ENCODE results near the gene LHX3.
"Not testable (repeated sequence)": the region's sequence is repeated elsewhere in the genome, so short reads cannot be mapped to it uniquely, and the experiment has no call there.

DNA sequence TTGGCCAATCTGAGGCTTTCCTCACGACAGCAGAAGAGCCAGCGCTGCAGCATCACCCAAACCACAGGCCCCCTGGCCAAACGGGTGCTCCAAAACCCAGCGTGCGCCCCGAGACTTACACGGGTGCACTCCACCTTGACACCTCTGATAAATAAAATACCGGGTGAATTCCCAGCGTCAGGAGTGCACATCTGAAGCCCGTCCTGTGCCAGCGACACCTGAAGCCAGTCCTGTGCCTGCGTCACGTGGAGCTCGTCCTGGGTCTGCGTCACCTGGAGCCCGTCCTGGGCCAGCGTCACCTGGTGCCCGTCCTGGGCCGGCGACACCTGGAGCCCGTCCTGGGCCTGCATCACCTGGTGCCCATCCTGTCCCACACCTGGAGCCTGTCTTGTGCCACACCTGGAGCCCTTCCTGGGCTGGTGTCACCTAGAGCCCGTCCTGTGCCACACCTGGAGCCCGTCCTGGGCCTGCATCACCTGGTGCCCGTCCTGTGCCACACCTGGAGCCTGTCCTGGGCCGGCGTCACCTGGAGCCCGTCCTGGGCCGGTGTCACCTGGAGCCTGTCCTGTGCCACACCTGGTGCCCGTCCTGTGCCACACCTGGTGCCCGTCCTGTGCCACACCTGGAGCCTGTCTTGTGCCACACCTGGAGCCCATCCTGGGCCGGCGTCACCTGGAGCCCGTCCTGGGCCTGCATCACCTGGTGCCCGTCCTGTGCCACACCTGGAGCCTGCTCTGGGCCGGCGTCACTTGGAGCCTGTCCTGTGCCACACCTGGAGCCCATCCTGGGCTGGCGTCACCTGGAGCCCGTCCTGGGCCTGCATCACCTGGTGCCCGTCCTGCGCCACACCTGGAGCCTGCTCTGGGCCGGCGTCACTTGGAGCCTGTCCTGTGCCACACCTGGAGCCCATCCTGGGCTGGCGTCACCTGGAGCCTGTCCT lies 31.8 kb upstream of the LHX3 start:
- TF ChIP-seq, protein P1, sequence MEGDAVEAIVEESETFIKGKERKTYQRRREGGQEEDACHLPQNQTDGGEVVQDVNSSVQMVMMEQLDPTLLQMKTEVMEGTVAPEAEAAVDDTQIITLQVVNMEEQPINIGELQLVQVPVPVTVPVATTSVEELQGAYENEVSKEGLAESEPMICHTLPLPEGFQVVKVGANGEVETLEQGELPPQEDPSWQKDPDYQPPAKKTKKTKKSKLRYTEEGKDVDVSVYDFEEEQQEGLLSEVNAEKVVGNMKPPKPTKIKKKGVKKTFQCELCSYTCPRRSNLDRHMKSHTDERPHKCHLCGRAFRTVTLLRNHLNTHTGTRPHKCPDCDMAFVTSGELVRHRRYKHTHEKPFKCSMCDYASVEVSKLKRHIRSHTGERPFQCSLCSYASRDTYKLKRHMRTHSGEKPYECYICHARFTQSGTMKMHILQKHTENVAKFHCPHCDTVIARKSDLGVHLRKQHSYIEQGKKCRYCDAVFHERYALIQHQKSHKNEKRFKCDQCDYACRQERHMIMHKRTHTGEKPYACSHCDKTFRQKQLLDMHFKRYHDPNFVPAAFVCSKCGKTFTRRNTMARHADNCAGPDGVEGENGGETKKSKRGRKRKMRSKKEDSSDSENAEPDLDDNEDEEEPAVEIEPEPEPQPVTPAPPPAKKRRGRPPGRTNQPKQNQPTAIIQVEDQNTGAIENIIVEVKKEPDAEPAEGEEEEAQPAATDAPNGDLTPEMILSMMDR (conservative IDR thresholded peaks at IDR 0.05; ENCODE audit: low read length) = not testable (repeated sequence)
- not testable (repeated sequence) for TF ChIP-seq EZH2phosphoT487 (IDR thresholded peaks at IDR 0.05; ENCODE audit: borderline replicate concordance)
